GM18526 (cell line): ENCODE data around the gene TMEM183A.

Source experiments
- POLR2A ChIP-seq: IDR thresholded peaks from 3 replicates; pipeline ENCODE4 v1.6.1; 2011; ENCODE audit not compliant: insufficient read length; ENCODE audit errors: extremely low read depth

Gene TMEM183A

GRCh38 chr1:203036135-203036534, 29.0 kb downstream of the TMEM183A start:
- no peak for TF ChIP-seq POLR2A

- no peak for TF ChIP-seq POLR2A
Observed at GRCh38 chr1:203036537-203036936, 29.4 kb downstream of the TMEM183A start.

- TF ChIP-seq POLR2A, result no peak
Observed at GRCh38 chr1:203037509-203038190, 30.5 kb downstream of the TMEM183A start.

- no peak for TF ChIP-seq POLR2A
Observed at GRCh38 chr1:203038217-203038741, 31.1 kb downstream of the TMEM183A start.

DNA sequence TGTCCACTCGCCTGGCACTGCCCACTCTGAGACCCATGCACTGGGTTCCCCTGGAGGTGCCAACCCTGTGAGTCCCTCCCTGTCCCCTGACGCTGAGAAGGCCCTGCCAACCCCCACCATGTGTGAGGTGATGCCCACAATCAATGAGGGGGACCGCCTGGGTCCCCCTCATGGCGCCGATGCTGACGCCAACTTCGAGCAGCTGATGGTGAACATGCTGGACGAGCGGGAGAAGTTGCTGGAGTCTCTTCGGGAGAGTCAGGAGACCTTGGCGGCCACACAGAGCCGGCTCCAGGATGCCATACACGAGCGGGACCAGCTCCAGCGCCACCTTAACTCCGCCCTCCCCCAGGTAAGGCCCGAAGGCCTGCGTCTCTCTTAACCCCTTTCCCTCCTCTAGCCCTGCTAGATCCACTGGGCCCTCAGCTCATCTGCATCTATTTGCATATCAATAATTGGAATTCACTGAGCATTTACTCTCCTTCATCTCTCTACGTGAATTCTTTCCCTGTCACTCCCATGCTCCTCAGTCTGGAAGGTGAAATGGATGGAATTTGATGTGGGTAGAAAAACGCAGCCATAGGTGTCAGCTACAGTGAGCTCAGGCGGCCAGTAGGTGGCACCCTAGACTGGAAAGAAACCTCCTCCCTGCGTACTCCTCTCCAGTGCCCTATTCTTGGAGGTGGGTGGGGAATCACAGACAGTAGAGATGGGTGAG, 31.9 kb downstream of the TMEM183A start:
- no peak for TF ChIP-seq POLR2A

DNA sequence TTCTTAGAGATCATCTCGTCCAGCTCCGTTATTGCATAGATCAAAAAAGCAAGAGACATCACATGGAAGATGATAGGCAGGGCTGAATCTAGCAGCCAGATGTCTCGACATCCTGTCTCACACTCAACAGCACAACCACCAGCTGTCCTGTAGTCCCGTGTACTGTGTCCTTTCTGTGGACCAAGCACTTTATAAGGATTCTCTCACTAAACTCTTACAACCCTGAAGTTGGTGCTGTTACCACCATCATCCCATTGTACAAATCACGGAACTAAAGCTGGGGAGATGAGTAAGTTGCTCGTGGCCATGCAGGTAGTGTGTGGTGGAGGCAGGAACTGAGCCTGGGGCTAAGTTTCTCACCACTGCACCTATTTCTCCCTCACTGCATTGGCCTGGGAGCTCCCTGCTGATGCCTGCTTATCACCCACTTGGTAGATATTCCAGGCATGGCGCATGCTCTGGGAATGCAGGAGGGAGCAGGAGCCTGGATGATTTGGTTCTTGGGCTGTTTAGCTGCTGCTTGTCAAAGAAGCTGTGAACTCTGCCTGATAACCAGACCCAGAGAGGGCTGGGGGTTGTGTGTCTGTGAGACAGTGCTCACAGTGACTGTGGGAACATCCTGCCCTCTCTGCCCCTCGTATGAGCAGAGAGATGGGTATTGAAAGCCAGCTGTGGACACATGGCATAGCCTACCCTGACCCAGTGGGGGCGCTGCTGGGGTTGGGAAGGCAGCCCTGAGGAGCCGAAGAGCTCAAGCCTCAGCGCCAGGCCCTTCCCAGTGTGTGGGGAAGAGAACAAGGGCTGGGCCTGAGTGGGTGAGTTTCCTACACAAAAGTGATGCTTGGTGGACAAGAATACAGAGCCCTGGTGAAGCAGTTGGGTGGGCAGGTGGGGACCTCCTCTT, 32.7 kb downstream of the TMEM183A start:
- TF ChIP-seq POLR2A, result no peak

DNA sequence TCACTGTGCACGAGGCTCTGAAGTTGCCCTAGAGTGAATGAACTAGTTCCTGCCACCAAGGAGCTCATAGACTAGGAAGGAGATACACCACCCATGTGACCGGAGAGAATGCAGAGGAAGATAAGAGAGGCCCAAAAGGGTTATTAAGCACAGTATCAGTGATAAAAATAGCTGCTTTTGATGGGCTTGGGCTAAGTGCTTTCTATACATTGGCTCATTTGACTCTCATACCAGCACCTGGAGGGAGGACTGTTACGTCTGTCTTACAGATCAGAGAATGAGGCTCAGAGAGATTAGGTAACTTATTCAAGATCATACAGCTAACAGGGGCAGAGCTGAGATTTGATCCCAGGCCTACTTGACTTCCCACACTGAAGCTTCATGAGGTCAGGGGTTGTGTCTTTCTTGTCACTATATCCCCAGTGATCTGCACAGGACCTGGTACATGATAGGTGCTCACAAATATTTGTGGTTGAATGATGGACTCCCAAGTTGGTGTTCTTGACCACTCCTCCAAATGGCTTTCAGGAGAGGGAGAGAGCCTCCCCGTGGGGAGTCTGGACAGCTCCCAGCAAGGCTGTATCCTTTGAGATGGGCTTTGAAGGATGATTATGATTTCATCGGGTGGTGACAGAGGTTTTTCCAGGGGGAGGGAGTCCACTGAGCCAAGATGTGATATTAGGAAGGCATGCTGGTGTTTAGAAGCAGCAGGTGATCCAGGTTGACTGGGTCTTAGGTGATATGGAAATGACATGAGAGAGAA, 33.5 kb downstream of the TMEM183A start:
- TF ChIP-seq POLR2A, result no peak

GRCh38 chr1:203041351-203041932, 34.3 kb downstream of the TMEM183A start:
- no peak for TF ChIP-seq POLR2A

- TF ChIP-seq POLR2A, result no peak
Observed at GRCh38 chr1:203043830-203044545, 36.8 kb downstream of the TMEM183A start.

GRCh38 chr1:203044546-203045250, 37.5 kb downstream of the TMEM183A start:
- no peak for TF ChIP-seq POLR2A

GRCh38 chr1:203045336-203045735, 38.2 kb downstream of the TMEM183A start:
- TF ChIP-seq POLR2A, result no peak

GRCh38 chr1:203045821-203046594, 38.8 kb downstream of the TMEM183A start:
- no peak for TF ChIP-seq POLR2A

DNA sequence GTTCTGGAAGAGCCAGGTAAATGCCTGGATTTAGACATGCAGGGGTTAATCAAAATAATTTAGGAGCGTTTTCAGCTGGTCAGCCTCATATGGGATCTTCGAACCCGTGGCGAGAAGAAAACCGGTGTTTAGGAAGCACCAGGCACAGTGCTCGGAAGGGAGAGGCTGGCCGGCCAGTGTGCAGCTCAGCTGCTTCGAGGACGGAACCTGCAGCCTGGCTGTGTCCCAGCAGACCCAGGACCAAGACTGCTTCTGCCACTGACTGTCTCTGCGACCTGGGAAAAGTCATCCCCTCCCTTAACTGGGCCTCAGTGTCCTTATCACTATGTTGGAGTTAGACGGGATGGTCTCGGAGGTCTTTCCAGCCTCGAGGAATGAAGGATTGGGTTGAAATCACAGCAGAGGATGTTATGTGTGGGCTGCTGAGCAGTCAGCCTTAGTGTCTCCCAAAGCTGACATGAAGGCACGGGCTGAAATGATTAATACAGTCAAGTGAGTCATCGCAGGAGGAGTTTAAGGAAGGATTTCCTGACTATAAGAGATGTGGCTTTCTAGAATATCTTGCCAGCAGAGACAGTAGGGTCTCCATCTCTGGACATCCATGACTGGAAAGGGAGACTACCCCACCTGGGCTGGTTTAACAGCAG, 39.9 kb downstream of the TMEM183A start:
- no peak for TF ChIP-seq POLR2A
